Omental fat pad (tissue), 4 donors: ENCODE data around the gene HRH2. TPM values are rescaled to one million over a fixed set of nuclear protein-coding genes. Genes with fewer than 3 reads are reported as not detected.
"Not testable (repeated sequence)": the region's sequence is repeated elsewhere in the genome, so short reads cannot be mapped to it uniquely, and the experiment has no call there.

ENCODE experiments used
- ATAC-seq: fragments of 150-250 bp; one replicate; pipeline ENCODE4 v1.9.1; 2016; ENCODE audit warnings: mild to moderate bottlenecking, moderate library complexity; ENCODE audit not compliant: low FRiP score
- DNase-seq: peaks from one replicate; pipeline ENCODE4 v3.0.0-alpha.2; 2019; ENCODE audit warnings: low spot score
- total RNA-seq, 4 donors: library from RNA; depleted of rRNA; stranded (reverse); fragments of >200 nt; gene quantifications; one replicate each; pipeline ENCODE4 v1.1.0, GENCODE V29; 2016
- TF ChIP-seq, protein P1 (sequence below), 3 donors: fragments of 450-650 bp; IDR thresholded peaks; one replicate each; pipeline ENCODE4 v1.5.1; 2016 to 2017; ENCODE audit warnings: antibody characterized with exemption in 3 of 3, mild to moderate bottlenecking in 3 of 3, moderate library complexity in 2 of 3

Gene HRH2
- total RNA-seq, 4 donors from 2014 or later: 2.9 to 22.6 (median 10.4) TPM

- DNase-seq (no peak), ATAC-seq (no peak)
- TF ChIP-seq, protein P1, sequence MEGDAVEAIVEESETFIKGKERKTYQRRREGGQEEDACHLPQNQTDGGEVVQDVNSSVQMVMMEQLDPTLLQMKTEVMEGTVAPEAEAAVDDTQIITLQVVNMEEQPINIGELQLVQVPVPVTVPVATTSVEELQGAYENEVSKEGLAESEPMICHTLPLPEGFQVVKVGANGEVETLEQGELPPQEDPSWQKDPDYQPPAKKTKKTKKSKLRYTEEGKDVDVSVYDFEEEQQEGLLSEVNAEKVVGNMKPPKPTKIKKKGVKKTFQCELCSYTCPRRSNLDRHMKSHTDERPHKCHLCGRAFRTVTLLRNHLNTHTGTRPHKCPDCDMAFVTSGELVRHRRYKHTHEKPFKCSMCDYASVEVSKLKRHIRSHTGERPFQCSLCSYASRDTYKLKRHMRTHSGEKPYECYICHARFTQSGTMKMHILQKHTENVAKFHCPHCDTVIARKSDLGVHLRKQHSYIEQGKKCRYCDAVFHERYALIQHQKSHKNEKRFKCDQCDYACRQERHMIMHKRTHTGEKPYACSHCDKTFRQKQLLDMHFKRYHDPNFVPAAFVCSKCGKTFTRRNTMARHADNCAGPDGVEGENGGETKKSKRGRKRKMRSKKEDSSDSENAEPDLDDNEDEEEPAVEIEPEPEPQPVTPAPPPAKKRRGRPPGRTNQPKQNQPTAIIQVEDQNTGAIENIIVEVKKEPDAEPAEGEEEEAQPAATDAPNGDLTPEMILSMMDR (IDR thresholded peaks at IDR 0.05): no peak
These were observed 41.8 kb upstream of the HRH2 start for GRCh38 chr5:175616083-175616482.

DNA sequence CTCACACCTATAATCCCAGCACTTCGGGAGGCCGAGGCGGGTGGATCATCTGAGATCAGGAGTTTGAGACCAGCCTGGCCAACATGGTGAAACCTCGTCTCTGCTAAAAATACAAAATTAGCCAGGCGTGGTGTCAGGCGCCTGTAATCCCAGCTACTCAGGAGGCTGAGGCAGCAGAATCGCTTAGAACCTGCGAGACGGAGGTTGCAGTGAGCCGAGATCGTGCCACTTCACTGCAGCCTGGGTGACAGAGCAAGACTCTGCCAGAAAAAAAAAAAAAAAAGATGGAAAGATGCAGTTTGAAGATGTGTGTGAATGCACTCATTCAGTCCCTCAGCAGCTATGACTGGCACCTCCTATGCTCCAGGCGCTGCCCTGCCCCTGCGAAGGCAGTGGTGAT is 41.3 kb upstream of the HRH2 start:
- not testable (repeated sequence) for ATAC-seq, DNase-seq

GRCh38 chr5:175617447-175617846 is 40.4 kb upstream of the HRH2 start:
- ATAC-seq (no peak), DNase-seq (no peak)
- TF ChIP-seq, protein P1 (IDR thresholded peaks at IDR 0.05): no peak

GRCh38 chr5:175620527-175620926 is 37.3 kb upstream of the HRH2 start:
- DNase-seq (no peak), ATAC-seq (no peak)
- TF ChIP-seq, protein P1 (IDR thresholded peaks at IDR 0.05): no peak

DNA sequence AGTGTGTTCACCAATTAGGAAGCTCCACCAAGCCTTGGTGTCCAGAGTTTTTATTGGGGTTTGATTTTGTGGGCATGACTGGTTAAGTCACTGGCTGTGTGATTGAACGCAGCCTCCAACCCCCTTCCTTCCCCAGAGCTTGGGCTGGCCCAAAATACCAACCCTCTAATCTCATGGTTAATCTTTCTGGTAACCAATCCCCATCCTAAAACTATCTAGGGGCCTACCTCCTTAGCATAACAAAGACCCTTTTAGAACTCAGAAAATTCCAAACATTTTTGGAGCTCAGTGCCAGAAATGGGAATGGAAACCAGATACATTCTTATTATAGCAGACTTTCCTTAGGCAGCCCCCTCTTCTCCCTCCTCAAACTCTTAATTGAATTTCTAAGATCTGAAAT is 35.9 kb upstream of the HRH2 start:
- no peak for ATAC-seq
- DNase-seq: no peak
- TF ChIP-seq, protein P1 (IDR thresholded peaks at IDR 0.05): no peak

GRCh38 chr5:175623088-175623487 is 34.8 kb upstream of the HRH2 start:
- TF ChIP-seq, protein P1 (IDR thresholded peaks at IDR 0.05): no peak
- ATAC-seq: no peak
- DNase-seq: no peak

- TF ChIP-seq, protein P1 (IDR thresholded peaks at IDR 0.05): no peak
- no peak for ATAC-seq
These were observed 33.6 kb upstream of the HRH2 start for GRCh38 chr5:175624316-175624715.

DNA sequence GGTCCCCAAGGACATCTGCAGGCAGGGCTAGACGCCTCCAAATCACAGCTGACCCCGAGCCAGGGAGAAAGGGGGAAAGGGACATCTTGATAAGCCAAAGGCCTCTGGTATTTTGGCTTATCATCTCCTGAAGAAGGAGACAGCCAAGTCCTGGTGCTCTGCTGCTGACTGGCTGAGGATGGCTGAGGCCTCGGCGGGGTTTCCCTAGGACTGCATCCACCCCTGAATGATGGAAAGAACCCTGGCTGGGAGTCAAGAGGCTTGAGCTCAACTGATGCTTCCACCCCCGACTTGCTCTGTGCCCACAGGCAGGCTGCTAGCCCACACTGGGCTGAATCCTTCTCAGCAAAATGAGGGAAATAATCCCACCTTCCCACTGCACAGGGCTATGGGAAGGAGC is 30.9 kb upstream of the HRH2 start:
- TF ChIP-seq, protein P1 (IDR thresholded peaks at IDR 0.05): no peak
- DNase-seq (no peak), ATAC-seq (no peak)

More at GRCh38 chr5:175624316-175624715, 33.6 kb upstream of the HRH2 start:
- no peak for DNase-seq
